22Rv1 (cell line): Measurements from ENCODE around the gene ASXL2.

Experiments used
- ZFX ChIP-seq: fragments of 450-650 bp; IDR thresholded peaks from 2 replicates; pipeline ENCODE4 v1.6.1; 2017; ENCODE audit warnings: antibody characterized with exemption, borderline replicate concordance
- TF ChIP-seq, protein P1 (sequence below): fragments of 450-650 bp; IDR thresholded peaks from 2 replicates; pipeline ENCODE4 v1.5.1; 2017; ENCODE audit warnings: mild to moderate bottlenecking

DNA sequence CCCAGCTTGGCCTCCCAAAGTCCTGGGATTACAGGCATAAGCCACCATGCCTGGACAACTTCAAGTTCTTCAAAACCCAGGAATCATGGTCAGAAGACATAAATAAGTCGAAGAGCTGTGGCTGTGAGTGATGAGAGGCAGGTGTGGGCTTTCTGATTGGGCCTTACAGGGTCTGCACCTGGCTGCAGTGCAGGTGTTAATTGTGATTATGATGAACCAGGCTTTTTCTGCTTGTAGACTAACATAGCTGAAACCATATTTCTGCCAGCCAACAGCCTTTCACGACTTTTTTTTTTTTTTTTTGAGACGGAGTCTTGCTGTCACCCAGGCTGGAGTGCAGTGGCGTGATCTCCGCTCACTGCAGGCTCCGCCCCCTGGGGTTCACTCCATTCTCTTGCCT lies 190.1 kb downstream of the ASXL2 start:
- TF ChIP-seq, protein P1, sequence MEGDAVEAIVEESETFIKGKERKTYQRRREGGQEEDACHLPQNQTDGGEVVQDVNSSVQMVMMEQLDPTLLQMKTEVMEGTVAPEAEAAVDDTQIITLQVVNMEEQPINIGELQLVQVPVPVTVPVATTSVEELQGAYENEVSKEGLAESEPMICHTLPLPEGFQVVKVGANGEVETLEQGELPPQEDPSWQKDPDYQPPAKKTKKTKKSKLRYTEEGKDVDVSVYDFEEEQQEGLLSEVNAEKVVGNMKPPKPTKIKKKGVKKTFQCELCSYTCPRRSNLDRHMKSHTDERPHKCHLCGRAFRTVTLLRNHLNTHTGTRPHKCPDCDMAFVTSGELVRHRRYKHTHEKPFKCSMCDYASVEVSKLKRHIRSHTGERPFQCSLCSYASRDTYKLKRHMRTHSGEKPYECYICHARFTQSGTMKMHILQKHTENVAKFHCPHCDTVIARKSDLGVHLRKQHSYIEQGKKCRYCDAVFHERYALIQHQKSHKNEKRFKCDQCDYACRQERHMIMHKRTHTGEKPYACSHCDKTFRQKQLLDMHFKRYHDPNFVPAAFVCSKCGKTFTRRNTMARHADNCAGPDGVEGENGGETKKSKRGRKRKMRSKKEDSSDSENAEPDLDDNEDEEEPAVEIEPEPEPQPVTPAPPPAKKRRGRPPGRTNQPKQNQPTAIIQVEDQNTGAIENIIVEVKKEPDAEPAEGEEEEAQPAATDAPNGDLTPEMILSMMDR: no peak
- TF ChIP-seq ZFX: no peak
